Endodermal cell (in vitro differentiated cells): ENCODE data around the gene ACTRT2. TPM values are rescaled to one million over a fixed set of nuclear protein-coding genes. Genes with fewer than 3 reads are reported as not detected.

Experiments
- DNase-seq: peaks from one replicate; pipeline ENCODE4 v3.0.0-alpha.2; 2017
- H3K27ac ChIP-seq: 2 replicates; pipeline ENCODE4 v1.5.1; 2013; ENCODE audit warnings: mild to moderate bottlenecking, low read depth, low read length, moderate library complexity
- H3K27me3 ChIP-seq: 2 replicates; pipeline ENCODE4 v1.6.1; 2013; ENCODE audit warnings: mild to moderate bottlenecking, low read length, moderate library complexity; ENCODE audit not compliant: insufficient read depth, control insufficient read depth, poor library complexity, severe bottlenecking
- H3K36me3 ChIP-seq: 2 replicates; pipeline ENCODE4 v1.7.0; 2013; ENCODE audit warnings: mild to moderate bottlenecking, low read length, moderate library complexity; ENCODE audit not compliant: control insufficient read depth, insufficient read depth
- H3K4me1 ChIP-seq: one replicate; pipeline ENCODE4 v1.7.0; 2013; ENCODE audit warnings: low read length; ENCODE audit not compliant: control insufficient read depth, insufficient read depth
- H3K4me3 ChIP-seq: 2 replicates; pipeline ENCODE4 v1.5.1; 2013; ENCODE audit warnings: mild to moderate bottlenecking, low read length, moderate library complexity
- H3K9ac ChIP-seq: 2 replicates; pipeline ENCODE4 v1.6.1; 2013; ENCODE audit warnings: mild to moderate bottlenecking, low read length, moderate library complexity; ENCODE audit not compliant: poor library complexity, severe bottlenecking; ENCODE audit errors: extremely low read depth
- H3K9me3 ChIP-seq: 2 replicates; pipeline ENCODE4 v1.6.1; 2013; ENCODE audit warnings: mild to moderate bottlenecking, low read length, moderate library complexity; ENCODE audit not compliant: control insufficient read depth
- H3K27ac Mint-ChIP-seq: 2 replicates; pipeline ENCODE4 v1.8.0; 2020; ENCODE audit warnings: mixed read lengths
- H3K27me3 Mint-ChIP-seq: 2 replicates; pipeline ENCODE4 v1.8.0; 2021; ENCODE audit warnings: mild to moderate bottlenecking, mixed read lengths; ENCODE audit not compliant: insufficient read depth
- H3K36me3 Mint-ChIP-seq: 2 replicates; pipeline ENCODE4 v1.8.0; 2020; ENCODE audit warnings: low read depth, mixed read lengths
- H3K4me1 Mint-ChIP-seq: 2 replicates; pipeline ENCODE4 v1.8.0; 2020; ENCODE audit warnings: mixed read lengths
- H3K4me3 Mint-ChIP-seq: 2 replicates; pipeline ENCODE4 v1.8.0; 2020; ENCODE audit warnings: mild to moderate bottlenecking, moderate library complexity, mixed read lengths
- H3K9me3 Mint-ChIP-seq: 2 replicates; pipeline ENCODE4 v1.8.0; 2020; ENCODE audit warnings: mild to moderate bottlenecking, mixed read lengths
- WGBS, 2 experiments: methylation state at CpG; one replicate each; pipeline versions ENCODE4 v1.1.5 to v1.1.7; 2013; ENCODE audit warnings: missing lambda C conversion rate in 2 of 2, mixed read lengths in 1 of 2; ENCODE audit not compliant: insufficient coverage in 1 of 2, insufficient read length in 1 of 2; 5-methylcytosine and 5-hydroxymethylcytosine counted together
- total RNA-seq, 2 donors: library from RNA; stranded (reverse); fragmentation: NEBNext Ultra II Directional in 1 of 2; extraction: Animal tissue kit (Norgen Biotek cat#: 25700) in 1 of 2; gene quantifications; 2 replicates in 1 of 2; 3 replicates in 1 of 2; pipeline ENCODE4 v1.2.1, GENCODE V29; 2021
- TF ChIP-seq, protein P1 (sequence below): fragments of 200-600 bp; sonication (generic); conservative IDR thresholded peaks from 2 replicates; pipeline ENCODE4 v1.5.0; 2021; ENCODE audit warnings: antibody characterized with exemption, mild to moderate bottlenecking

Gene ACTRT2
- total RNA-seq, 2 donors from 2014 or later: not detected

DNA sequence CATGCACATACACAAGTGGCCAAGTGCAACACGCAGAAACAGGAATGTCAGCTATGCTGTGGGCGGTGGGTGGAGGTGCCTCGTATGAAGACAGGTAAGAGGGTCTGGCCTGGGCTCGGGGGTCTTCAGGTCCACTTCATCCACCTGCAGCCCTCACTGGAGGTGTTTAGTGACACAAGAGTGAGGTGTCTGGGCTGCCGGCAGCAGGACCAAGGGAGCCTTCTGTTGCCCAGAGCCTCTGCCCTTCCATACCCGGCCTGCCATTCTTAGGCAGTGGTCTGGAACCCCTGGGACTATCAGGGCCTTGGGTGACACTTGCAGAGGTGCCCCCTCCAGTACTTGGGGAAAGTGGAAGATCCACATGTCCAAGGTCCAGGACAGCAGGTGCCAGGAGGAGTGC lies 21.7 kb upstream of the ACTRT2 start:
- Mint-ChIP-seq H3K4me3 (no peak overlapping the region), H3K36me3 (no peaks in the 10 kb centered on the region), H3K27ac (no peak overlapping the region), H3K9me3 (peaks cover 83% of the 10 kb centered on the region), H3K27me3 (no peaks in the 10 kb centered on the region), H3K4me1 (no peaks in the 10 kb centered on the region)
- WGBS, 2 experiments: 76 to 79% methylated on average over 4 to 6 of the region's 6 CpGs
- no peak for DNase-seq
- Histone ChIP-seq H3K27ac (no peak overlapping the region), H3K4me3 (no peak overlapping the region), H3K36me3 (no peaks in the 10 kb centered on the region), H3K9ac (no peak overlapping the region), H3K27me3 (no peaks in the 10 kb centered on the region), H3K9me3 (peaks cover 38% of the 10 kb centered on the region), H3K4me1 (no peaks in the 10 kb centered on the region)
- TF ChIP-seq, protein P1, sequence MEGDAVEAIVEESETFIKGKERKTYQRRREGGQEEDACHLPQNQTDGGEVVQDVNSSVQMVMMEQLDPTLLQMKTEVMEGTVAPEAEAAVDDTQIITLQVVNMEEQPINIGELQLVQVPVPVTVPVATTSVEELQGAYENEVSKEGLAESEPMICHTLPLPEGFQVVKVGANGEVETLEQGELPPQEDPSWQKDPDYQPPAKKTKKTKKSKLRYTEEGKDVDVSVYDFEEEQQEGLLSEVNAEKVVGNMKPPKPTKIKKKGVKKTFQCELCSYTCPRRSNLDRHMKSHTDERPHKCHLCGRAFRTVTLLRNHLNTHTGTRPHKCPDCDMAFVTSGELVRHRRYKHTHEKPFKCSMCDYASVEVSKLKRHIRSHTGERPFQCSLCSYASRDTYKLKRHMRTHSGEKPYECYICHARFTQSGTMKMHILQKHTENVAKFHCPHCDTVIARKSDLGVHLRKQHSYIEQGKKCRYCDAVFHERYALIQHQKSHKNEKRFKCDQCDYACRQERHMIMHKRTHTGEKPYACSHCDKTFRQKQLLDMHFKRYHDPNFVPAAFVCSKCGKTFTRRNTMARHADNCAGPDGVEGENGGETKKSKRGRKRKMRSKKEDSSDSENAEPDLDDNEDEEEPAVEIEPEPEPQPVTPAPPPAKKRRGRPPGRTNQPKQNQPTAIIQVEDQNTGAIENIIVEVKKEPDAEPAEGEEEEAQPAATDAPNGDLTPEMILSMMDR: no peak

- Histone ChIP-seq H3K9me3 (peaks cover 34% of the 10 kb centered on the region), H3K27me3 (no peaks in the 10 kb centered on the region), H3K27ac (no peak overlapping the region), H3K4me3 (no peak overlapping the region), H3K4me1 (no peaks in the 10 kb centered on the region), H3K9ac (no peak overlapping the region), H3K36me3 (no peaks in the 10 kb centered on the region)
- H3K4me3 Mint-ChIP-seq: no peak overlapping the region
- H3K27me3 Mint-ChIP-seq: no peaks in the 10 kb centered on the region
- 84 to 95% methylated on average over 12 to 15 of the region's 15 CpGs for WGBS, 2 experiments
- peaks cover 84% of the 10 kb centered on the region for H3K9me3 Mint-ChIP-seq
- no peaks in the 10 kb centered on the region for H3K4me1 Mint-ChIP-seq
- H3K36me3 Mint-ChIP-seq: no peaks in the 10 kb centered on the region
- no peak overlapping the region for H3K27ac Mint-ChIP-seq
- TF ChIP-seq, protein P1: no peak
- DNase-seq: no peak
These were observed 21.1 kb upstream of the ACTRT2 start for GRCh38 chr1:3000214-3000613.

DNA sequence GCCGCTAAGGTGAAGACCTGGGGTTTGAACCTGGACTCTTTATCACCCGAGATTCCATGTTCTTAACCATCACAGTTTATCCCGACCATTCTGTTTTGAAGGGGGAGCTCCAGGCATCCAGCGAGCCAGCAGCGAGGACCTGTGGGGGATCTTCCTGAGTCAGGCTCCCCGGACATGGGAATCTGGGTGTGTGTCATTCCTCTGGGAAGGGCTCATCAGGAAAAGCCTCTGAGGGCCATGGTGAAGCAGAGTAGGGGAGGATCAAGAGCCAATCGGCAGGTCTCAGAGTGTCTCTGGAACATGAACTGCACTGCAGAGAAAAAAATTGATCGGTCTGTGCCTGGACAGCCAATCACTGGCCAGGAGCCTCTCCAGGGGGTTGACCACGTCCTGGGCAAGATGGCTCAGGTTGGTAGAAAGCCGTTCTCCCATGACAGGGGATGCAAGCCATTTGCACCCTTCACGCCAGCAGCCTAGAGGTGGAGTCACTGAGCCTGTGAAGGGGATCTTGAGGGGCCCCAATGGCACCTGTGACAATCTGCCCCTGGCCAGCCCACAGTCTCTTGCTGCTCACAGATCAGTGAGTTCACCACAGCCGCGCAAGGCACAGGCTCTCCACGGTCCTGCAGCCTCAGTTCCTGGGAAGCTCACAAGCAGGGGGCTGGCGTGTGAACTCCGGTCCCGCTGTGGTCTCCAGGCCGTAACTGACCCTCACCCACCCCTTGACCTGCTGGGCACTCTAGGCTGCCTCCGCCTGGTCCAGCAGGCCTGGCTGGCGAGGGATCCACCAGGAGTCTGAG lies 20.4 kb upstream of the ACTRT2 start:
- H3K4me3 ChIP-seq: no peak overlapping the region
- no peaks in the 10 kb centered on the region for H3K36me3 Mint-ChIP-seq

More for the DNA sequence above, 20.4 kb upstream of the ACTRT2 start:
- H3K4me1 Mint-ChIP-seq: no peaks in the 10 kb centered on the region
- H3K9ac ChIP-seq: no peak overlapping the region
- no peak overlapping the region for H3K27ac Mint-ChIP-seq
- H3K4me1 ChIP-seq: no peaks in the 10 kb centered on the region
- TF ChIP-seq, protein P1: no peak
- H3K27ac ChIP-seq: no peak overlapping the region
- H3K27me3 Mint-ChIP-seq: no peaks in the 10 kb centered on the region
- no peaks in the 10 kb centered on the region for H3K36me3 ChIP-seq
- H3K27me3 ChIP-seq: no peaks in the 10 kb centered on the region
- H3K9me3 Mint-ChIP-seq: peaks cover 84% of the 10 kb centered on the region
- no peak for DNase-seq
- H3K4me3 Mint-ChIP-seq: no peak overlapping the region
- 80 to 82% methylated on average over 14 to 20 of the region's 20 CpGs for whole genome bisulfite sequencing, 2 experiments
- H3K9me3 ChIP-seq: peaks cover 28% of the 10 kb centered on the region
